Skeletal muscle cell (primary cell): Measurements from ENCODE around the gene GRM7.

Experiments used
- DNase-seq: peaks from one replicate; pipeline ENCODE4 v3.0.0-alpha.2; 2010; ENCODE audit warnings: low read depth
- H3K4me3 ChIP-seq: 2 replicates; pipeline ENCODE4 v1.5.1; 2011; ENCODE audit warnings: low read depth, mild to moderate bottlenecking, control low read depth, low read length, moderate library complexity

Gene GRM7

GRCh38 chr3:7205962-7206361, 345.0 kb downstream of the GRM7 start:
- no peak for DNase-seq
- no peak overlapping the region for H3K4me3 ChIP-seq

- H3K4me3 ChIP-seq, result no peak overlapping the region
- DNase-seq, result no peak
Observed at GRCh38 chr3:7207125-7207524, 346.2 kb downstream of the GRM7 start.

- H3K4me3 ChIP-seq, result no peak overlapping the region
- DNase-seq, result no peak
Observed at GRCh38 chr3:7207928-7208327, 347.0 kb downstream of the GRM7 start.

- no peak for DNase-seq
- H3K4me3 ChIP-seq, result no peak overlapping the region
Observed at GRCh38 chr3:7209098-7209497, 348.2 kb downstream of the GRM7 start.

GRCh38 chr3:7211740-7212139, 350.8 kb downstream of the GRM7 start:
- H3K4me3 ChIP-seq, result no peak overlapping the region
- no peak for DNase-seq

- H3K4me3 ChIP-seq, result no peak overlapping the region
- DNase-seq, result no peak
Observed at GRCh38 chr3:7215706-7216105, 354.8 kb downstream of the GRM7 start.

- no peak for DNase-seq
- H3K4me3 ChIP-seq, result no peak overlapping the region
Observed at GRCh38 chr3:7226393-7226792, 365.5 kb downstream of the GRM7 start.

GRCh38 chr3:7238565-7239295, 377.8 kb downstream of the GRM7 start:
- no peak overlapping the region for H3K4me3 ChIP-seq
- no peak for DNase-seq

GRCh38 chr3:7241584-7242302, 380.8 kb downstream of the GRM7 start:
- DNase-seq, result no peak
- H3K4me3 ChIP-seq, result no peak overlapping the region

GRCh38 chr3:7242303-7242635, 381.4 kb downstream of the GRM7 start:
- no peak overlapping the region for H3K4me3 ChIP-seq
- DNase-seq, result no peak

GRCh38 chr3:7249493-7250076, 388.7 kb downstream of the GRM7 start:
- DNase-seq, result no peak
- no peak overlapping the region for H3K4me3 ChIP-seq

- DNase-seq, result no peak
- H3K4me3 ChIP-seq, result no peak overlapping the region
Observed at GRCh38 chr3:7254251-7254650, 393.3 kb downstream of the GRM7 start.

- no peak for DNase-seq
- H3K4me3 ChIP-seq, result no peak overlapping the region
Observed at GRCh38 chr3:7260975-7261374, 400.1 kb downstream of the GRM7 start.

GRCh38 chr3:7263347-7264195, 402.7 kb downstream of the GRM7 start:
- no peak overlapping the region for H3K4me3 ChIP-seq
- DNase-seq, result no peak

- no peak for DNase-seq
- no peak overlapping the region for H3K4me3 ChIP-seq
Observed at GRCh38 chr3:7264196-7264526, 403.2 kb downstream of the GRM7 start.

GRCh38 chr3:7265736-7266135, 404.8 kb downstream of the GRM7 start:
- no peak overlapping the region for H3K4me3 ChIP-seq
- DNase-seq, result no peak

GRCh38 chr3:7266551-7266950, 405.6 kb downstream of the GRM7 start:
- H3K4me3 ChIP-seq, result no peak overlapping the region
- no peak for DNase-seq

GRCh38 chr3:7270731-7271130, 409.8 kb downstream of the GRM7 start:
- DNase-seq, result no peak

GRCh38 chr3:7271631-7272030, 410.7 kb downstream of the GRM7 start:
- DNase-seq, result no peak
- no peak overlapping the region for H3K4me3 ChIP-seq

More at GRCh38 chr3:7270731-7271130, 409.8 kb downstream of the GRM7 start:
- no peak overlapping the region for H3K4me3 ChIP-seq

- no peak overlapping the region for H3K4me3 ChIP-seq
- no peak for DNase-seq
Observed at GRCh38 chr3:7272203-7272602, 411.3 kb downstream of the GRM7 start.
